Measurements from ENCODE around the gene USP47.

Gene USP47

DNA sequence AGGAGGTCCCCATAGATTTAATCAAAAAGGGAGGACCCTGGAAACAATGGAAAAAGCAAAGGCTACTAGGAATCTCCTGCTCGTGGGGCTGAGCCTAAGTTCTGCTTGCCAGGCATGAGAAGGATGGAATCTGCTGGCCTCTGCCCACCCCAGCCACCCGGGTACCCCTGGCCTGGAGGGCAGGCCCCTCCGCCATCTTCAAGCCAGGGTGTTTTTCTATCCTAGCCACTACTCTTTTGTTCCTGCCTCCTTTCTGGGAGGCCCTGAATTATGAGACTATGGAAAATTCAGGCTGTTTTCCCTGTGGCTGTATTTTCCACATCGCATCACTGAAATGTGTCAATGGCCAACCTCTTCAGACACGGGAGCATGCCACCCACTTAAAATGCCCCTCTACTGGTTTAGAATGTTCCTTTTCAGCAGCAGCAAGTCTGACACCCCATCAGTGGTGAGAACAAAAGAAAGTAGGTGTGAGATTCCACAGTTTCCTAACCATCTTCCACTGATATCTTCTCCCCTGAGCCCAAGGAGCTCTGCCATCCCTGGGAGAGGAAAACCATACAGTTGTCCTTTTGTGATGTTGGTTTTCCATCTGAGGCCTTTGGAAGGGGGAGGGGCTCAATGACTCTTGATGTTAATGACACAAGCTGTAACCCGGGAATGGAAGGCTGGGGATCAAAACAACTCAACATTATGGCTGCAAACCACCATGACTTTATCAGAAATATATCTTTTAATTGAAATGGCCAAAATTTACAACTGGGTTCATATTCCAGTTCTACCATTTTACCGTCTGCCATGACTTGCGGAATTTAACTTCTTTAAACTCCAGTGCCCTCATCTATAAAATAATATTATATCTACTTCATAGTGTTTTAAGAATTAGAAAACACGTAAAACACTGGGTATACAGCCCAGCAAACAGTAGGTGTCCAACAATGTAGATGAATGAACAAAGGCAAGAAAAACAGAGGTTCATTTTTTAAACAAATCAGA lies 144.5 kb downstream of the USP47 start:
- peaks cover 0 to 1% of the 10 kb centered on the region in 2 donors for H3K9me3 ChIP-seq (replicated peaks in 1 of 2; ENCODE audit: control insufficient read depth in 2 of 2, insufficient read depth in 1 of 2, low read depth in 1 of 2, low read length in 2 of 2)
- no CpG with 5 or more reads among the region's 9 CpGs for WGBS, 2 donors (ENCODE audit: extremely low coverage in 2 of 2, insufficient read length in 2 of 2, insufficient replicate concordance in 1 of 2)
- DNase-seq (ENCODE audit: low spot score), result no peak
- H2AK5ac ChIP-seq (ENCODE audit: low read depth, low read length), result no peak overlapping the region
- H3K36me3 ChIP-seq (replicated peaks in 1 of 2; ENCODE audit: control insufficient read depth in 2 of 2, insufficient read depth in 2 of 2, low read length in 2 of 2), result peaks cover 0 to 2% of the 10 kb centered on the region in 2 donors
- H3K9ac ChIP-seq (ENCODE audit: low read depth, low read length, poor library complexity), result no peak overlapping the region
- no peak overlapping the region for H3K4me2 ChIP-seq (ENCODE audit: insufficient read depth, low read length, poor library complexity, severe bottlenecking)
- no peak overlapping the region for H3K14ac ChIP-seq (ENCODE audit: low read length)
- no peak overlapping the region for H2BK5ac ChIP-seq (ENCODE audit: low read length)
- H3K27ac ChIP-seq (replicated peaks; ENCODE audit: low read length), result no peak overlapping the region
- no peaks in the 10 kb centered on the region for H3K79me1 ChIP-seq (ENCODE audit: low read depth, low read length)
- no peak overlapping the region for H2AFZ ChIP-seq (ENCODE audit: low read length)
- no peak overlapping the region for H2BK12ac ChIP-seq (ENCODE audit: low read length)
- no peak overlapping the region for H3K4ac ChIP-seq (ENCODE audit: low read length)
- H2BK120ac ChIP-seq (ENCODE audit: low read depth, low read length), result no peak overlapping the region
- no peaks in the 10 kb centered on the region for H3K4me1 ChIP-seq (ENCODE audit: control insufficient read depth in 2 of 2, insufficient read depth in 1 of 2, low read depth in 1 of 2, low read length in 2 of 2)
- H3K4me3 ChIP-seq (ENCODE audit: low read length in 2 of 2), result no peak overlapping the region
- H4K91ac ChIP-seq (ENCODE audit: low read depth, low read length, poor library complexity), result no peak overlapping the region
- H2BK15ac ChIP-seq (ENCODE audit: low read length), result no peak overlapping the region
- no peak overlapping the region for H3K23ac ChIP-seq (ENCODE audit: low read depth, low read length, poor library complexity)
- H3K18ac ChIP-seq (ENCODE audit: low read length), result no peak overlapping the region
- H3K27me3 ChIP-seq (ENCODE audit: control insufficient read depth in 3 of 3, insufficient read depth in 3 of 3, low read depth in 1 of 3, low read length in 3 of 3), result no peaks in the 10 kb centered on the region
- no peak overlapping the region for H4K8ac ChIP-seq (ENCODE audit: low read depth, low read length)

DNA sequence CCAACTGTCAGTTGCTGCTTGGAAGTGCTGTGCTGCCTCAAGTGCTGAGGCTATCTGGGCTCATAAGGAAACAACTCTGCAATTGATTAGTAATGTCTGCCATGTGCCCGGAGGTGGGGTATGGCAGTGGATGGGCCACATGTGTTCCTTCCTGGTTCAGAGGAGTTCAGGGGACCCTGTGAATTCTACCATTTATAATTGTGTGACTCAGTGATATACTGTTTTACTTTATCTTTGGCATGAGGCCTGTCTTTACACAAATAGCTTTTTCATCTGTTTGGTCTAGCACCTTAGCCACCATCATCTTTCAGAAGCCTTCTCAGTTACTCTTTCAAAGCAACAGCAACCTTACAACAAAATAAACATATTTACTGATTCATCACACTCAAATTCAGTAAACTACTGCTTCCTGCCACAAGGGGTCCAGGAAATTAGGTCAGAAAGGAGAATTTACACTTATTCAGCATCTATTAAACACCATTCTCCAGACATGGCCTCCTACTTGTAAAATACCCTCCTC lies 145.8 kb downstream of the USP47 start:
- H3K36me3 ChIP-seq (replicated peaks in 1 of 2; ENCODE audit: control insufficient read depth in 2 of 2, insufficient read depth in 2 of 2, low read length in 2 of 2), result peaks cover 0 to 2% of the 10 kb centered on the region in 2 donors
- H3K9ac ChIP-seq (ENCODE audit: low read depth, low read length, poor library complexity), result no peak overlapping the region
- no peaks in the 10 kb centered on the region for H3K9me3 ChIP-seq (replicated peaks in 1 of 2; ENCODE audit: control insufficient read depth in 2 of 2, insufficient read depth in 1 of 2, low read depth in 1 of 2, low read length in 2 of 2)
- no peak overlapping the region for H3K14ac ChIP-seq (ENCODE audit: low read length)
- no peak overlapping the region for H2BK5ac ChIP-seq (ENCODE audit: low read length)
- no peak overlapping the region for H2BK15ac ChIP-seq (ENCODE audit: low read length)
- H2AFZ ChIP-seq (ENCODE audit: low read length), result no peak overlapping the region
- no peaks in the 10 kb centered on the region for H3K27me3 ChIP-seq (ENCODE audit: control insufficient read depth in 3 of 3, insufficient read depth in 3 of 3, low read depth in 1 of 3, low read length in 3 of 3)
- H3K79me1 ChIP-seq (ENCODE audit: low read depth, low read length), result no peaks in the 10 kb centered on the region
- no peak overlapping the region for H3K4me2 ChIP-seq (ENCODE audit: insufficient read depth, low read length, poor library complexity, severe bottlenecking)
- no peak overlapping the region for H3K23ac ChIP-seq (ENCODE audit: low read depth, low read length, poor library complexity)
- H2AK5ac ChIP-seq (ENCODE audit: low read depth, low read length), result no peak overlapping the region
- no peak overlapping the region for H4K91ac ChIP-seq (ENCODE audit: low read depth, low read length, poor library complexity)
- no peak overlapping the region for H2BK120ac ChIP-seq (ENCODE audit: low read depth, low read length)
- H3K4ac ChIP-seq (ENCODE audit: low read length), result no peak overlapping the region
- no CpG with 5 or more reads among the region's 1 CpG for WGBS, 2 donors (ENCODE audit: extremely low coverage in 2 of 2, insufficient read length in 2 of 2, insufficient replicate concordance in 1 of 2)
- no peak for DNase-seq (ENCODE audit: low spot score)
- no peak overlapping the region for H3K18ac ChIP-seq (ENCODE audit: low read length)
- no peaks in the 10 kb centered on the region for H3K4me1 ChIP-seq (ENCODE audit: control insufficient read depth in 2 of 2, insufficient read depth in 1 of 2, low read depth in 1 of 2, low read length in 2 of 2)
- no peak overlapping the region for H3K4me3 ChIP-seq (ENCODE audit: low read length in 2 of 2)
- H4K8ac ChIP-seq (ENCODE audit: low read depth, low read length), result no peak overlapping the region
- H2BK12ac ChIP-seq (ENCODE audit: low read length), result no peak overlapping the region
- H3K27ac ChIP-seq (replicated peaks; ENCODE audit: low read length), result no peak overlapping the region

DNA sequence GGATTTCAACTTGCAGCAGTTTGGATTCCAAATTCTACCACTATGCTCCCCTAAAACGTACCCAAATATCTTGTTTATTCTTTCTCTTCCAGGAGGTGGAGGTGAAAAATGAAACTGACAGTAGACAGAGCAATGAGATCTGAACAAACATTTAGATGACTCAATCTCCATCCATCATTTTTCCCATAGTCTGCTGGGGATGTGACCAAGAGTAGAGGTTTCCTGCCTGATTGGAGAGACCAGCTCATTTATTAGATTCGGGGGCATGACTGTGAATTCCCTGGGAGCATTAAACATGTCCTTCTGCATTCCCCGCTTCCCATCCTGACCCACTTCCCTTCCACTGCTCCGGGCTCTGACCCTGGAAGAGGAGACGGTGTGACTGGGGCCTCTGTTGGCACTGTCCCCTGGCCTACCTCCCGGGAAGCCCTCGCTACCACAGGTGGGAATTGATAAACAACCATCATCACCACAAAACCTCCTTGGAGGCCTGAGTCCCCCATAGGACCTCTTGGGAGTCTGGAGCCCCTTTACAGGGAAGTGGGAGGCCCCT lies 146.4 kb downstream of the USP47 start:
- no peak overlapping the region for H2BK5ac ChIP-seq (ENCODE audit: low read length)
- no peaks in the 10 kb centered on the region for H3K9me3 ChIP-seq (replicated peaks in 1 of 2; ENCODE audit: control insufficient read depth in 2 of 2, insufficient read depth in 1 of 2, low read depth in 1 of 2, low read length in 2 of 2)
- H3K4ac ChIP-seq (ENCODE audit: low read length), result no peak overlapping the region
- no peak overlapping the region for H2BK12ac ChIP-seq (ENCODE audit: low read length)
- H3K79me1 ChIP-seq (ENCODE audit: low read depth, low read length), result no peaks in the 10 kb centered on the region
- no peak overlapping the region for H2AK5ac ChIP-seq (ENCODE audit: low read depth, low read length)
- H3K27me3 ChIP-seq (ENCODE audit: control insufficient read depth in 3 of 3, insufficient read depth in 3 of 3, low read depth in 1 of 3, low read length in 3 of 3), result no peaks in the 10 kb centered on the region
- no peak overlapping the region for H3K14ac ChIP-seq (ENCODE audit: low read length)
- no peak overlapping the region for H3K4me2 ChIP-seq (ENCODE audit: insufficient read depth, low read length, poor library complexity, severe bottlenecking)
- no peak overlapping the region for H2BK120ac ChIP-seq (ENCODE audit: low read depth, low read length)
- DNase-seq (ENCODE audit: low spot score), result no peak
- WGBS, 2 donors (ENCODE audit: extremely low coverage in 2 of 2, insufficient read length in 2 of 2, insufficient replicate concordance in 1 of 2), result no CpG with 5 or more reads among the region's 7 CpGs
- H3K27ac ChIP-seq (replicated peaks; ENCODE audit: low read length), result no peak overlapping the region
- no peak overlapping the region for H2AFZ ChIP-seq (ENCODE audit: low read length)
- H3K23ac ChIP-seq (ENCODE audit: low read depth, low read length, poor library complexity), result no peak overlapping the region
- no peak overlapping the region for H3K9ac ChIP-seq (ENCODE audit: low read depth, low read length, poor library complexity)
- peaks cover 0 to 2% of the 10 kb centered on the region in 2 donors for H3K36me3 ChIP-seq (replicated peaks in 1 of 2; ENCODE audit: control insufficient read depth in 2 of 2, insufficient read depth in 2 of 2, low read length in 2 of 2)
- no peak overlapping the region for H4K8ac ChIP-seq (ENCODE audit: low read depth, low read length)
- no peak overlapping the region for H2BK15ac ChIP-seq (ENCODE audit: low read length)
- H4K91ac ChIP-seq (ENCODE audit: low read depth, low read length, poor library complexity), result no peak overlapping the region
- no peaks in the 10 kb centered on the region for H3K4me1 ChIP-seq (ENCODE audit: control insufficient read depth in 2 of 2, insufficient read depth in 1 of 2, low read depth in 1 of 2, low read length in 2 of 2)
- H3K18ac ChIP-seq (ENCODE audit: low read length), result no peak overlapping the region
- no peak overlapping the region for H3K4me3 ChIP-seq (ENCODE audit: low read length in 2 of 2)

DNA sequence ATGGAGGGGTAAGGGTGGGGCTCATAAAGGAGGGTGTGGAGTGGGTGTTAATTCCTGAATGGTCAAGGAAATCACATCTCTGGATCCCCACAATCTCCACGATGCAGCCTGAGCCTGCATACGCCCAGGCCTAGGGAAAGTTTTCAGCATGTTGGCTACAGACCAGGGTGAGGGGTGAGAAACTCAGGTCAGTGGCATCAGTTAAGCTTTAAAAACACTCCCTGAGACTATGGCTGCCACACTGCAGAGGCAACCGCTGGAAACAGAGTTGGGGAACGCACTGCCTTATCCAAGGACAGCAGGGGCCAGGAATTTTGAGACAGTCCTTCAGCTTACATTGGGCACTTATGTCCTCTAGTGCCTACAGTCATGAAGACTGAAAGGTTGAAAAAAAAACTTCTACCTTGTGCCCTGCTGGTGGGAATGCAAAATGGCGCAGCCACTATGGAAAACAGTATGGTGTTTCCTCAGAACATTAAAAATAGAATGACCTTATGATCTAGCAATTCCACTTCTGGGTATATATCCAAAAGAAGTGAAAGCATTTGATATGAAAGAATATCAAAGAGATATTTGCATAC lies 147.0 kb downstream of the USP47 start:
- Histone ChIP-seq H2AFZ (ENCODE audit: low read length) (no peak overlapping the region), H3K4me3 (ENCODE audit: low read length in 2 of 2) (no peak overlapping the region), H3K4ac (ENCODE audit: low read length) (no peak overlapping the region), H2AK5ac (ENCODE audit: low read depth, low read length) (no peak overlapping the region), H2BK120ac (ENCODE audit: low read depth, low read length) (no peak overlapping the region), H3K9me3 (replicated peaks in 1 of 2; ENCODE audit: control insufficient read depth in 2 of 2, insufficient read depth in 1 of 2, low read depth in 1 of 2, low read length in 2 of 2) (no peaks in the 10 kb centered on the region), H3K23ac (ENCODE audit: low read depth, low read length, poor library complexity) (no peak overlapping the region), H4K91ac (ENCODE audit: low read depth, low read length, poor library complexity) (no peak overlapping the region), H3K4me1 (ENCODE audit: control insufficient read depth in 2 of 2, insufficient read depth in 1 of 2, low read depth in 1 of 2, low read length in 2 of 2) (peaks cover 0 to under 1% of the 10 kb centered on the region in 2 donors), H3K14ac (ENCODE audit: low read length) (no peak overlapping the region), H4K8ac (ENCODE audit: low read depth, low read length) (no peak overlapping the region), H3K4me2 (ENCODE audit: insufficient read depth, low read length, poor library complexity, severe bottlenecking) (no peak overlapping the region), H3K36me3 (replicated peaks in 1 of 2; ENCODE audit: control insufficient read depth in 2 of 2, insufficient read depth in 2 of 2, low read length in 2 of 2) (no peaks in the 10 kb centered on the region), H3K9ac (ENCODE audit: low read depth, low read length, poor library complexity) (no peak overlapping the region), H2BK15ac (ENCODE audit: low read length) (no peak overlapping the region), H3K27me3 (ENCODE audit: control insufficient read depth in 3 of 3, insufficient read depth in 3 of 3, low read depth in 1 of 3, low read length in 3 of 3) (no peaks in the 10 kb centered on the region), H2BK12ac (ENCODE audit: low read length) (no peak overlapping the region), H2BK5ac (ENCODE audit: low read length) (no peak overlapping the region), H3K18ac (ENCODE audit: low read length) (no peak overlapping the region), H3K79me1 (ENCODE audit: low read depth, low read length) (no peaks in the 10 kb centered on the region), H3K27ac (replicated peaks; ENCODE audit: low read length) (no peak overlapping the region)
- no CpG with 5 or more reads among the region's 5 CpGs for WGBS, 2 donors (ENCODE audit: extremely low coverage in 2 of 2, insufficient read length in 2 of 2, insufficient replicate concordance in 1 of 2)
- DNase-seq (ENCODE audit: low spot score), result no peak

Data from neuronal stem cell (in vitro differentiated cells).